Measurements from ENCODE around the gene RAB31.

GRCh38 chr18:9861933-9862332 is 153.8 kb downstream of the RAB31 start:
- TF ChIP-seq POLR2A (IDR thresholded peaks at IDR 0.05) (no peak), POLR2AphosphoS5 (IDR thresholded peaks at IDR 0.05) (no peak), EP300 (IDR thresholded peaks at IDR 0.05) (no peak)
- TF ChIP-seq, protein P1, sequence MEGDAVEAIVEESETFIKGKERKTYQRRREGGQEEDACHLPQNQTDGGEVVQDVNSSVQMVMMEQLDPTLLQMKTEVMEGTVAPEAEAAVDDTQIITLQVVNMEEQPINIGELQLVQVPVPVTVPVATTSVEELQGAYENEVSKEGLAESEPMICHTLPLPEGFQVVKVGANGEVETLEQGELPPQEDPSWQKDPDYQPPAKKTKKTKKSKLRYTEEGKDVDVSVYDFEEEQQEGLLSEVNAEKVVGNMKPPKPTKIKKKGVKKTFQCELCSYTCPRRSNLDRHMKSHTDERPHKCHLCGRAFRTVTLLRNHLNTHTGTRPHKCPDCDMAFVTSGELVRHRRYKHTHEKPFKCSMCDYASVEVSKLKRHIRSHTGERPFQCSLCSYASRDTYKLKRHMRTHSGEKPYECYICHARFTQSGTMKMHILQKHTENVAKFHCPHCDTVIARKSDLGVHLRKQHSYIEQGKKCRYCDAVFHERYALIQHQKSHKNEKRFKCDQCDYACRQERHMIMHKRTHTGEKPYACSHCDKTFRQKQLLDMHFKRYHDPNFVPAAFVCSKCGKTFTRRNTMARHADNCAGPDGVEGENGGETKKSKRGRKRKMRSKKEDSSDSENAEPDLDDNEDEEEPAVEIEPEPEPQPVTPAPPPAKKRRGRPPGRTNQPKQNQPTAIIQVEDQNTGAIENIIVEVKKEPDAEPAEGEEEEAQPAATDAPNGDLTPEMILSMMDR (IDR thresholded peaks at IDR 0.05) = no peak
